Stimulated activated CD4-positive, alpha-beta T cell treated with anti-CD3 and anti-CD28 coated beads, Interleukin-4, amount 100 ng/mL, for 4 hours (primary cell): ENCODE data around the gene CENPV.
"Not testable (repeated sequence)": the region's sequence is repeated elsewhere in the genome, so short reads cannot be mapped to it uniquely, and the experiment has no call there.

Experiments used
- DNase-seq, 2 experiments: peaks; one replicate each; pipeline ENCODE4 v3.0.0-alpha.2; 2020

CENPV gene

DNA sequence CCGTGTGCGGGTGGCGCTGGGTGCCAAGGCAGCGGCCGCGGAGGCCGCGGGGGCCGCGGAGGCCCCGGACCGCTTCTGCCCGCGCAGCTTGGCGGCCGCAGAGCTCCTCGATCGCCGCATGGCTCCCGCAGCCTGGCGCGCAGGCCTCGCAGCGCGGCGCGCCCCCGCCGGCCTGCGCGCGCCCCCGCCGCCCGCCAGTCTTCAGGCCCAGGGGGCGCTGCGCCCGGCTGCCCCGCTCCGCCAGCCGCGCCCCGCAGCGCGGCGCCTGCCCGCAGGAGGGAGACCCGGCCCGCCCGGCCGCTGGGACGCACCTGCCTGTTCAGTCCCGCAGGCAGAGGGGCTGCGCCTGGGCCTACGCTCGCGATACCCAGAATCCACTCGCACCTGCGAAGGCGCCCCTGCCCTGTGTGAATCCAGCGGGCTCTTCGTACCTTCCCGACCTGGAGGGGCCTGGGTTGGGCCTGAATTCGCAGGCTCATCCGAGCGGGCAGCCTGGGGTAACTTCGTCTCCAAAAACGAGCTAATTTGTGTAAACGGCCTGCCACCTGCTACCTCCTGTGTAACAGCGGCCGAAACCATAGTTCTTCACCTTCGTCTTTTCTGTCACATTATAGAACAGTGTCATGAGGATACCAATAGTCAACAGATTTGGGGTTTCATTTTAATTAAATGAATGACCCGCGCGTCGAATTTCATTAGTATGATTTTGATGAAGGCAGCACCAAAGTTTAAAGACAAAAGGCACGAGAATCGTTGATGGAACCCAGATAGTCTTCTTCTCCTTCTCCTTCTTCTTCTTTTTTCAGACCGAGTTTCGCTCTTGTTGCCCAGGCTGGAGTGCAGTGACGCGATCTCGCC, at the start of gene CENPV:
TSS of gene CENPV (minus strand) at position 153 of the 858 bp plus-strand sequence. CDS start at position 120, 33 bp downstream.
- peak; percentile 70 to 73 for DNase-seq

GRCh38 chr17:16398270-16399267, 45.3 kb upstream of the CENPV start:
- no peak for DNase-seq

DNA sequence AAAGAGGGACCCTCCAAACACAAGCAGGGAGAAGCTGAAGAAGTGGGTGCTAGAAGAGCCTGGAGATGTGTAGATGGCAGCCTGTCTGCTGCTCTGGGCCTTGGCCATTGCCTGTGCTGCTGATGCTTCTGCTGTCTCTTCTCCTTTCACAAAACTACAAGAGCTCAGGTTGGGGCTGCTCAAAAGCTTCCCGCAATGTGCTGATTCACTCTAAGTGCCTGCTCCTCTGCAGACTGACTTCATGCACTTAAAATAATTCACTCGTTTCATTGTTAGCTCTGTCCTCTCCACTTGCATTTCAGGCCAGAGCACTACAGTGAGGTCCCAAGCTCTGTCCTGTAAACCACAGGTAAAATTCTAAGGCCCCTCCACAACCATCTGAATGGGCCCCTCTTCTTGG, 43.4 kb upstream of the CENPV start:
- DNase-seq: not testable (repeated sequence)

- DNase-seq: not testable (repeated sequence)
Observed at GRCh38 chr17:16395887-16396286, 42.6 kb upstream of the CENPV start.

DNA sequence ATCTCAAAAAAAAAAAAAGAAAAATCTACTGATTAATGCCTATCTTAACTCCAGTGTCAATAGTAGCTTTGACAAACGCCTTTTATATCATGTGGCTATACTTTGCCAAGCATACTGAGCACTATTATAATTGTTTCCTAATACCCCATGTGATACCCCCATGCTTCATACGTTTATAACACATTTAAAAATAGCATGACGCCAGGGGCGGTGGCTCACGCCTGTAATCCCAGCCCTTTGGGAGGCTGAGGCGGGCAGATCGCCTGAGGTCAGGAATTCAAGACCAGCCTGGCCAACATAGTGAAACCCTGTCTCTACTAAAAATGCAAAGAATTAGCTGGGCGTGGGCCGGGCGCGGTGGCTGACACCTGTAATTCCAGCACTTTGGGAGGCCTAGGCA, 39.2 kb upstream of the CENPV start:
- not testable (repeated sequence) for DNase-seq

- DNase-seq: no peak
Observed at GRCh38 chr17:16391451-16391850, 38.2 kb upstream of the CENPV start.

DNA sequence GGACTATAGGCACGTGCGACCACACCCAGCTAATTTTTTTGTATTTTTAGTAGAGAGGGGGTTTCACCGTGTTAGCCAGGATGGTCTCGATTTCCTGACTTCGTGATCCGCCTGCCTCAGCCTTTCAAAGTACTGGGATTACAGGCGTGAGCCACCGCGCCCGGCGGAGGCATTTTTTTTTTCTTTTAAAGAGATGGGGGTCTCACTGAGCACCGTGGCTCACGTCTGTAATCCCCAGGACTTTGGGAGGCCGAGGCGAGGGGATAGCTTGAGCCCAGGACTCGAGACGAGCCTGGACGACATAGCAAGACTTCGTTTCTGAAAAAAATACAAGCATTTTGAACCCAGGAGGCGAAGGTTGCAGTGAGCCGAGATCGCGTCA, 32.8 kb upstream of the CENPV start:
- not testable (repeated sequence) for DNase-seq

DNA sequence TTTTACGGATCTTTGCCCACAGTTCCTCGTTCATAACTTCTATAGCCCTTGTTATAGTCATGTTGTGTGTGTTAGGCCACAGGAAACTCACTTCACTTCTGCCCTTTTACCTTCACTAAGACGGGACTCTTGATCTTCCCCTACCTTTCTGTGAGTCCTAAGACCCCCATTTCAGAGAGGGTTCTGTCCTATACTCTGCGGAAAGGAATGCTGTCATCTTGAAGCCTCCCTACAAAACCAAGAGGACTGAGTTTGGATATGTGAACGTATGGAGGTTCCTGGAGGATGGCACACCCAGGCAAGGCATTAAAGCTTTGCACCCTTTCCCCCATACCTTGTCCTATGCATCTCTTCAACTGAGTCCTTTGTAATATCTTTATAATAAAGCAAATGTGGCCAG, 31.3 kb upstream of the CENPV start:
- no peak for DNase-seq

DNA sequence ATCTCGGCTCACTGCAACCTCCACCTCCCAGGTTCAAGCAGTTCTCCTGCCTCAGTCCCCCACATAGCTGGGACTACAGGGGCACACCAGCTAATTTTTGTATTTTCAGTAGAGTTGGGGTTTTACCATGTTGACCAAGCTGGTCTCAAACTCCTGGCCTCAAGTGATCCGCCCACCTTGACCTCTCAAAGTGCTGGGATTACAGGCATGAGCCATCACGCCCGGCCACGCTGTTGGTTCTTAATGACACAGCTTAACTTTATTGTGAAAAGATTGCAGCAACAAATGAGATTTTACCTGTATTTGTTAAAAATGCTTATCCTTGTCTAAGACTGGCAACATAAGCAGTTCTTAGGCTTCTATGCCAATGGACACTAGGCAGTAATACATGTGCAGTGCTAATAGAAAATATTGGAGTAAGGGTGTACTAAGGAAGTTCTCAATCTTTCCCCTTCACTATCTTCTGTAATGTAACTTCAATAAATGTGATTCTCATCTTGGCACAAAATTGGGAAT, 30.6 kb upstream of the CENPV start:
- DNase-seq: no peak

GRCh38 chr17:16383216-16383615, 29.9 kb upstream of the CENPV start:
- DNase-seq: no peak

- peak in 1 of 2 experiments; percentile 42 for DNase-seq
Observed at GRCh38 chr17:16381496-16381820, 28.2 kb upstream of the CENPV start.

DNA sequence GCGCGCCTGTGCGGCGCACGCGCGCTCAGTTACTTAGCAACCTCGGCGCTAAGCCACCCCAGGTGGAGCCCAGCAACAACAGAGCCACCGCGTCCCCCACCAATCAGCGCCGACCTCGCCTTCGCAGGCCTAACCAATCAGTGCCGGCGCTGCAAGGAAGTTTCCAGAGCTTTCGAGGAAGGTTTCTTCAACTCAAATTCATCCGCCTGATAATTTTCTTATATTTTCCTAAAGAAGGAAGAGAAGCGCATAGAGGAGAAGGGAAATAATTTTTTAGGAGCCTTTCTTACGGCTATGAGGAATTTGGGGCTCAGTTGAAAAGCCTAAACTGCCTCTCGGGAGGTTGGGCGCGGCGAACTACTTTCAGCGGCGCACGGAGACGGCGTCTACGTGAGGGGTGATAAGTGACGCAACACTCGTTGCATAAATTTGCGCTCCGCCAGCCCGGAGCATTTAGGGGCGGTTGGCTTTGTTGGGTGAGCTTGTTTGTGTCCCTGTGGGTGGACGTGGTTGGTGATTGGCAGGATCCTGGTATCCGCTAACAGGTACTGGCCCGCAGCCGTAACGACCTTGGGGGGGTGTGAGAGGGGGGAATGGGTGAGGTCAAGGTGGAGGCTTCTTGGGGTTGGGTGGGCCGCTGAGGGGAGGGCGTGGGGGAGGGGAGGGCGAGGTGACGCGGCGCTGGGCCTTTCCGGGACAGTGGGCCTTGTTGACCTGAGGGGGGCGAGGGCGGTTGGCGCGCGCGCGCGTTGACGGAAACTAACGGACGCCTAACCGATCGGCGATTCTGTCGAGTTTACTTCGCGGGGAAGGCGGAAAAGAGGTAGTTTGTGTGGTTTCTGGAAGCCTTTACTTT, 27.6 kb upstream of the CENPV start, which contains the start of gene UBB:
TSS of gene UBB (plus strand) at position 452 of the 856 bp plus-strand sequence. CDS start 817 bp downstream, outside the sequence.
- DNase-seq: peak; percentile 87 to 96

DNA sequence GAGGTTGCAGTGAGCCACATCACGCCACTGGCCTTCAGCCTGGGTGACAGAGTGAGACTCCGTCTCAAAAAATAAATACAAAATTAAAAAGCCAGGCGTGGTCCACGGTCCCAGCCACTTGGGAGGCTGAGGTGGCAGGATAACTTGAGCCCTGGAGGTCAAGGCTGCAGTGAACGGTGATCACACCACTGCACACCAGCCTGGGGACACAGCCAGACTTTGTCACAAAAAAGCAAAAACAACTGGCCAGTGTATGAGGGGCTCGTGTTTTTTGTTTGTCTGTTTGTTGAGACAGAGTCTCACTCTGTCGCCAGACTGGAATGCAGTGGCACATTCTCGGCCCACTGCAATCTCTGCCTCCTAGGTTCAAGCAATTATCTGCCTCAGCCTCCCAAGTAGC, 26.4 kb upstream of the CENPV start:
- DNase-seq: no peak

GRCh38 chr17:16378636-16379282, 25.5 kb upstream of the CENPV start:
- DNase-seq: no peak

DNA sequence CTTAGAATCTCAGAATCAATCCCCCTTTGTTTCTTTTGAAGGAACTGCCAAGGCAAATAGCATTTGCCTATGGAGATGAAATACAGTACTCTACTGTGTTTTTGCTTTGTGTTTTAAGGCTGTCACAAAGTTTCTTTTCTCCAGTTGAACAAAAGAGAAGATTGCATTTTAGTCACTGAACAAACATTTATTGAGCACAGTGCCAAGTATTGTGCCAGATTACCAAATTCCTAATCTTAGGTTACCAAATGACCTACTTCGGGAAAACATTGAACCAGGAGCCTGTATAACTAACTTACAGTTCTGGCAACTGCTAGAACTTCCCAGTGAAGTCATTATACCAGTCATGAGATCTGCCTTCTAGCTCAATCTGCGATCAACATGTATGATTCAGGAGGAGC, 24.7 kb upstream of the CENPV start:
- DNase-seq: no peak

DNA sequence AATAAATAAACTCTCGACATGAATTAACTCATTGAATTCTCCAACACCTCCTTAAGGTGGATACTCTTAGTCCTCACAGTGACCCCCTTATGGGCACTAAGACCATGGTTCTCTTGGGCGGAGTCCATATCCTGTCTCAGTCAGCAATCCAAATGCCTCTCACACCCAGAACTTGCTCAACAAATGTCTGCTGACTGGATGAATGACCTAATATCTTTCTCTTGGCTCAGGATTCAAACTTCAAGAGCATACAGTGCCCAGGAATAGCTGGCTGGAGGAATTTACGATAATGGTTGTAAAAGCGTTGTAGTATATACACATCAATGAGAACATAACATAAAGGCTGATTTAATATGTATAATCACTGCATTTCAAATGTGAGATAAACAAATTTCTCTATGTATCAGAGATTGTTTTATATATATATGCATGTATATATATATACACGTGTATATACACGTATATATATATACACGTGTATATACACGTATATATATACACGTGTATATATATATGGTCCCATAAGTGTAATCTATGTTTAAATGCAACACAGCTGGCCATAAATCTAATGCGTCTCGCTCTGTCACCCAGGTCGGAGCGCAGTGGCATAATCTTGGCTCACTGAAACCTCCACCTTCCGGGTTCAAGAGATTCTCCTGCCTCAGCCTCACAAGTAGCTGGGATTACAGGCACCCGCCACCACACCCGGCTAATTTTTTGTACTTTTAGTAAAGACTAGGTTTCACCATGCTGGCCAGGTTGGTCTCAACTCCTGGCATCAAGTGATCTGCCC, 21.1 kb upstream of the CENPV start:
- no peak for DNase-seq

GRCh38 chr17:16371742-16372141, 18.5 kb upstream of the CENPV start:
- DNase-seq: no peak

DNA sequence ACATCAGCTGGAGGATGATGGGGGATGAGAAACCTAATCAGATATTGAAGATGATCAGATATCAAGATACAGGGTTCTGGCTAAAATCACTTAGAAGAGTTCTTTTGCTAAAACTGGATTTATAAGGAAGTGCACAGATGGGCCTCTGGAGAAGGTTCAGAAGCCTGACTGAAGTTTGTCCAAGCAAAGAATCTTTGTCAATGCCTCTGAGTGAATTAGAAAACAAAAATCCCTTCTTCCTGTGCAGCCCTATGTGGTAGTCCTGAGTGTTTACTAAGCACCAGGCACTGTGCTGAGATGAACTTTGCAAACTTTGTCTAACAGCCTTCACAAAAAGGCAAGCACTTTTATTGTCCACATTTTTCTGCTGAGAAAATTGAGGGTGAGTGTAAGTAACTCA, 11.4 kb upstream of the CENPV start:
- DNase-seq: no peak

- peak; percentile 64 to 66 for DNase-seq
Observed at GRCh38 chr17:16363749-16364536, 10.7 kb upstream of the CENPV start.

GRCh38 chr17:16361874-16362273, 8.6 kb upstream of the CENPV start:
- no peak for DNase-seq
